ENCODE measurements around the gene FIG4. TPM values are rescaled to one million over a fixed set of nuclear protein-coding genes. Genes with fewer than 3 reads are reported as not detected.
"Not testable (repeated sequence)": the region's sequence is repeated elsewhere in the genome, so short reads cannot be mapped to it uniquely, and the experiment has no call there.

Gene FIG4
- total RNA-seq, 1 donor from 2014 or later = 8.0 TPM

DNA sequence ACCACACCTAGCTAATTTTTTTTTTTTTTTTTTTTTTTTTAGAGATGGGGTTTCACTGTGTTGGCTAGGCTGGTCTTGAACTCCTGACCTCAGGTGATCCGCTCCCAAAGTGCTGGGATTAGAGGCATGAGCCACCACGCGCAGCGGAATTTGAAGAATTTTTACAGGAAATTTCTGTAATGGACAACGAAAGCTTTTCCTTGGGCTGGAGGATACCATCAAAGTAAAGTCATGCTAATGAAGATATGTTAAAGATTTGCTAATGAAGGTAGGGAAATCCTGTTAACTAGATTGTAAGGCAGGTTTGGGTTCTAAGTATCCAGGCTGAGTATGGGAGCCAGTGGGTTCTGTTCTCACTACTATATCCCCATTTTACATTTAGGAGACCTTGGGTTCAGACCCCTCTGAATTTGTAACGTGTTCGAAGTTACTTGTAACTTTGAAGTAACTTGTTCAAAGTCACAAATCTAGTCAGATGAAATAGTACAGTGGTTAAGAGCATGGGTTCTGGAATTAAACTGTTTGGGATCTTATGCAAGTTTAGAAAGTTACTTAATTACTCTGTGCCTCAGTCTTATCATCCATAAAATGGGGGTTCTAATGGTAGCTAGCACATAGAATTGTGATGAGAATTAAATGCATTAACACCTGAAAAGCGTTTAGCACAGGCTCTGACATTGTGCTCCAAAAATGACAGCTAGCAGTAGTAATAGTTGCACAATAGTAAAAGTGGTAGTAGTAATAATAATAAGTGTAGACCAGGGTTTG is 163.6 kb downstream of the FIG4 start:
- no peaks in the 10 kb centered on the region for H3K4me1 ChIP-seq
- intact Hi-C loops (cut with micrococcal nuclease) = no loop called here
- no peak overlapping the region for H3K27ac ChIP-seq (replicated peaks)
- DNase-seq = no peak
- TF ChIP-seq, protein P1, sequence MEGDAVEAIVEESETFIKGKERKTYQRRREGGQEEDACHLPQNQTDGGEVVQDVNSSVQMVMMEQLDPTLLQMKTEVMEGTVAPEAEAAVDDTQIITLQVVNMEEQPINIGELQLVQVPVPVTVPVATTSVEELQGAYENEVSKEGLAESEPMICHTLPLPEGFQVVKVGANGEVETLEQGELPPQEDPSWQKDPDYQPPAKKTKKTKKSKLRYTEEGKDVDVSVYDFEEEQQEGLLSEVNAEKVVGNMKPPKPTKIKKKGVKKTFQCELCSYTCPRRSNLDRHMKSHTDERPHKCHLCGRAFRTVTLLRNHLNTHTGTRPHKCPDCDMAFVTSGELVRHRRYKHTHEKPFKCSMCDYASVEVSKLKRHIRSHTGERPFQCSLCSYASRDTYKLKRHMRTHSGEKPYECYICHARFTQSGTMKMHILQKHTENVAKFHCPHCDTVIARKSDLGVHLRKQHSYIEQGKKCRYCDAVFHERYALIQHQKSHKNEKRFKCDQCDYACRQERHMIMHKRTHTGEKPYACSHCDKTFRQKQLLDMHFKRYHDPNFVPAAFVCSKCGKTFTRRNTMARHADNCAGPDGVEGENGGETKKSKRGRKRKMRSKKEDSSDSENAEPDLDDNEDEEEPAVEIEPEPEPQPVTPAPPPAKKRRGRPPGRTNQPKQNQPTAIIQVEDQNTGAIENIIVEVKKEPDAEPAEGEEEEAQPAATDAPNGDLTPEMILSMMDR (IDR thresholded peaks at IDR 0.05; ENCODE audit: borderline replicate concordance) = no peak
- no peaks in the 10 kb centered on the region for H3K9me3 ChIP-seq (replicated peaks)
- H3K27me3 ChIP-seq (ENCODE audit: low read depth) = no peaks in the 10 kb centered on the region
- H3K36me3 ChIP-seq = no peaks in the 10 kb centered on the region
- H3K4me3 ChIP-seq = no peak overlapping the region

DNA sequence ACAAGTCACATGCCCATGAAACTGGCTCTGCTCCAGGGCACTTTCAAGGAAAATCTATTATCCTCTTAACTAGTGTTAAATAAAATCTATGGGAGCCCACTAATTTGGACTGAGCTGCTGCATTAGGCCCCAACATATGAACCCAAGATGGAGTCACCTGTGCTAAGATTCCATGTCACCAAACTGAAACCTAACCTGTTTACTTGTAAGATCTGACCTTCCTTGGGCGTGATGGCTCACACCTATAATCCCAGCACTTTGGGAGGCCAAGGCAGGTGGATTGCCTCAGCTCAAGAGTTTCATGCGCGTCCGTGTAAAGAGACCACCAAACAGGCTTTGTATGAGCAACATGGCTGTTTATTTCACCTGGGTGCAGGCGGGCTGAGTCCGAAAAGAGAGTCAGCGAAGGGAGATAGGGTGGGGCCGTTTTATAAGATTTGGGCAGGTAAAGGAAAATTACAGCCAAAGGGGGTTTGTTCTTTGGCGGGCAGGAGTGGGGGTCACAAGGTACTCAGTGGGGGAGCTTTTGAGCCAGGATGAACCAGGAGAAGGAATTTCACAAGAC is 164.5 kb downstream of the FIG4 start:
- DNase-seq; H3K9me3 ChIP-seq (replicated peaks); H3K27ac ChIP-seq (replicated peaks); H3K27me3 ChIP-seq (ENCODE audit: low read depth); H3K4me3 ChIP-seq; intact Hi-C loops (cut with micrococcal nuclease); H3K4me1 ChIP-seq; H3K36me3 ChIP-seq: not testable (repeated sequence)

DNA sequence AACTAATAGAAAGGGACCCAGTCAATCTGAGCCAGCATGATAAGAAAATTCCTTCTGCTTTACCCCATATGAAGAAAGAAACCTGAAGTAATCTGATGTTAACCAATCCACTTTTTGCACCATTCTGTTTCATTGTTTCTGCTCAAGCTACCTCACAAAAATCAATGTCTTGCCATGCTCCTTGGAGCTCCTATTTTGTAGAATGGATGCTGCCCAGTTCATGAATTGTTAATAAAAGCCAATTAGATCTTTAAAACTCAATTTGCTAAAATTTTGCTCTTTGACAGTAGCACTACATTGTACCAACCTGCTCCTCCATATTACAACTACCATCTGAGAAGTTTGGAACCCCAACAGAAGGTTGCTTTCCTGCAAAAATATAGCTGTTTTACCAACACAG is 170.8 kb downstream of the FIG4 start:
- Histone ChIP-seq H3K27me3 (ENCODE audit: low read depth) (no peaks in the 10 kb centered on the region), H3K27ac (replicated peaks) (no peak overlapping the region), H3K4me3 (no peak overlapping the region), H3K4me1 (no peaks in the 10 kb centered on the region), H3K36me3 (no peaks in the 10 kb centered on the region), H3K9me3 (replicated peaks) (peaks cover 16% of the 10 kb centered on the region)
- TF ChIP-seq, protein P1 (IDR thresholded peaks at IDR 0.05; ENCODE audit: borderline replicate concordance) = no peak
- intact Hi-C loops (cut with micrococcal nuclease) = no loop called here
- DNase-seq = no peak

DNA sequence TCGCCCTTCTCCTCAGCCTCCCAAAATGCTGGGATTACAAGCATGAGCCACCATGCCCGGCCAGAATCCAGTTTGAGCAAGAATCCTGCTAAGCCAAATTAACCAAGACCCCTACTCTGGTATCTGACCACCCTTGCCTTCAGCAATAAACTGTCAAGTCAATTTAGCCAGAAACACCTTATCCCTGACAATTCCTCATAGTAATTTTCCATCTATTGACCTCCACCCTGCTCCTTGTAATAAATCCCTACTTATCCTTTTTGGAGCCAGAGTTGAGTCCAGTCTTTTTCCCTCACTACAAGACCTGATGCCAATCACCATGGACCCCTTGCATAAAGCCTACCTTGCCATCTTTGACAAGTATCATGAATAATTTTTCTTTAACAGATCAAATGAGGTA is 173.0 kb downstream of the FIG4 start:
- no peak for DNase-seq
- Histone ChIP-seq H3K9me3 (replicated peaks) (peaks cover 16% of the 10 kb centered on the region), H3K27me3 (ENCODE audit: low read depth) (no peaks in the 10 kb centered on the region), H3K4me1 (peaks cover 11% of the 10 kb centered on the region), H3K4me3 (no peak overlapping the region), H3K27ac (replicated peaks) (no peak overlapping the region), H3K36me3 (no peaks in the 10 kb centered on the region)
- TF ChIP-seq, protein P1 (IDR thresholded peaks at IDR 0.05; ENCODE audit: borderline replicate concordance) = no peak
- intact Hi-C loops (cut with micrococcal nuclease) = no loop called here

DNA sequence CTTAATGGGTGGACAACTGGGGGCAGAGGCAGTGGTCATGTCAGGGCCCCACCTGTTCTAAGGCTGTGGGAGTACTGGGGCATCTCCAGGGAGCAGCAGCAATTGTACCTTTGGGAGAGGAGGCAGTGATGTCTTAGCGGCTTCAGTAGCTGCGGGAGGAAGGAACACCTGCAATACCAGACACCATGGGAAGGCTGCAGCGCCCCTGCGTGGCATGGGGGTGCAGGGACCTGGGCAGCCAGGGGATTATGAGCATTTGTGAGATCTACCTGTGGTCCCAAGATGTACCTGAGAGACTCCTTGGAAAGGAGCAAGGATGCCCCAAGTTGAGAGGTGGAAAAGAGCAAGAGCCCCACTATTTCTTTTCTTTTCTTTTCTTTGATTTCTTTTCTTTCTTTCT is 174.9 kb downstream of the FIG4 start:
- DNase-seq = no peak
- intact Hi-C loops (cut with micrococcal nuclease) = no loop called here
- H3K36me3 ChIP-seq = no peaks in the 10 kb centered on the region

More for the DNA sequence above, 174.9 kb downstream of the FIG4 start:
- H3K9me3 ChIP-seq (replicated peaks) = peaks cover 16% of the 10 kb centered on the region
- peaks cover 11% of the 10 kb centered on the region for H3K4me1 ChIP-seq
- TF ChIP-seq, protein P1 (IDR thresholded peaks at IDR 0.05; ENCODE audit: borderline replicate concordance) = no peak
- no peaks in the 10 kb centered on the region for H3K27me3 ChIP-seq (ENCODE audit: low read depth)
- no peak overlapping the region for H3K27ac ChIP-seq (replicated peaks)
- no peak overlapping the region for H3K4me3 ChIP-seq

All from left ventricle myocardium inferior (tissue), 1 donor.